Measurements from ENCODE around the gene RFC1.
"Not testable (repeated sequence)": the region's sequence is repeated elsewhere in the genome, so short reads cannot be mapped to it uniquely, and the experiment has no call there.

Gene RFC1

DNA sequence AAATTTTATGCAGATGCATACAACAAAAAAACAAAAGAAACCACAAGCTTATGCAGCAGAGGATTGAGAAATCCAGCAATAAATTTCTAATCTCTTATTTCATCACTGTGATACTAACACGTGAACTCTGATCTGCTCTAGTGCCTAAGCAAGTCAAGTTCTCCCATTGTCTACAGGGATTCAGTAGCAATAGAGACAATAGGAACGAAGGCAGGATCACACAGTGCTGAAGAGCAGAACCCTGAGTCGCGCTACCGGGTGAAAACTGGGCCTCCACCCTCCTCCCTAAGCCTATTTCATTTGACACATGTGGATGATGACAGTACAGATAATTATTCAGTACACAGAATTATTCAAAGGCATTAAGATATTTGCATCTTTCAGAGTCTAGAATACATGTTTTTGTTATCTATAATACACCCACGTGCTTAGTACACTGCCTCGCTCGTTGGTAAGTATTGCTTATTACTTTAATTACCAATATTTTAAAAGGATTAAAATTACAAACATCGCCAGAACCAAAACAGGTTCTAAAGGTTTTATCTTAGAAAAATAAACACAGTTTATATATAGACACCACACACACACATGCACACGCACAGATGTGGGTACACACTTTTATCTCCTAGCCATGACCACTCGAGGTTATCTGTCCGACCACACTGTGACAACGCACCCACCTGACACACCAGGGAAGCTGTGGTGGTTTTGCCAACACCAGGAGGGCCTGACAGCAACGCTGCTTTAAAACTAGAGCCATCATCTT lies 60.1 kb downstream of the RFC1 start:
- no peak for DNase-seq

GRCh38 chr4:39304651-39305050 lies 61.5 kb downstream of the RFC1 start:
- no peak for DNase-seq

DNA sequence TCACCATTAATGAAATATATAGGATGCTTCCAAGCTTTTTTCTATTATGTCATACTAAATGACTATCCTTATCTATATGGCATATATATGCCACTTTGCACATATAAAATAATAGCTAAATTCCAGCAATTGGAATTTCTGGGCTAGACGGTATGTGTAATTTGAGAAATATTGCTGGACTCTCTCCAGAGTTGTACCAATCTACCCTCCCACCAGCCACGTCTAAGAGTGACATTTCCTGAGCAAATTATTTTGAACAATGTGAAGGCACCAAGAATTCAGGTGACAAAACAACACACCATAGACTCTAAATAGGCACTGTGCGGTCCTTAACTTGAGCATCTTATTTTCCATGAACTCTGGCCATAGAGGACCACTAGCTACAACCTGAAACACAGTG lies 62.3 kb downstream of the RFC1 start:
- DNase-seq, result no peak

GRCh38 chr4:39302901-39303300 lies 63.3 kb downstream of the RFC1 start:
- DNase-seq, result no peak

- DNase-seq, result no peak
Measured at GRCh38 chr4:39295784-39296183, 70.4 kb downstream of the RFC1 start.

GRCh38 chr4:39292433-39292832 lies 73.7 kb downstream of the RFC1 start:
- DNase-seq, result not testable (repeated sequence)

- DNase-seq, result no peak
Measured at GRCh38 chr4:39291686-39292085, 74.5 kb downstream of the RFC1 start.

GRCh38 chr4:39287223-39287622 lies 78.9 kb downstream of the RFC1 start:
- no peak for DNase-seq

GRCh38 chr4:39286263-39286662 lies 79.9 kb downstream of the RFC1 start:
- no peak for DNase-seq

GRCh38 chr4:39285853-39286252 lies 80.3 kb downstream of the RFC1 start:
- no peak for DNase-seq

DNA sequence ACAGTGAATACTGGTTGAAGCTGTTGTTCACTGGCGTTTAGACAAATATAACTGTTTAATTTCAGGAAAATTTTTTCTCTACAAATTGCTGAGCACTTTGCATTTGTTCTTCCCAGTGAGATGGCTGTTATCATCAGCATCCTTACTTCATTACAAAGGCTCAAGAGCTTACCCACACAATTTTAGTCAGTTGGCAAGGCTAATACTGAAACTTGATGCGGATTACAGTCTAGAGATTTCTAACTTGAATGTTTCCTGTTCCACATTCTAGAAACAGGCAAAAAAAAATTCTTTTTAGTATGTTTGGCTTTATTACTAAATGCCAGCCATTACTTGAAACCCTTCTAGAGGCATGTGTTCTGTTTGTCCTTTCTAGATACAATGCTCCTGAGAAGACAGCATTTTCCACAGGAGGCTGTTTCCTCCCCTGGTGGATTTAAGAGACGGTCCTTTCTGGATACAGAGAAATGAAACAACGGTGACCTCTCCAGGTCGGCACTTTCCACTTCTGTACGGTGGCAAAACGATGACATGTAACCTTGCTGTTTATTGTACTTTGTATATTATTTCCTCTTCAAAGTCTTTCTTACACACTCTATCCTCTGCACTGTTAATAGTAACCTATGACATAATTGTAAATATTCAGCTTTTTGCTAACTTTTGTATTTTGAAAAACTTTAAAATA lies 80.9 kb downstream of the RFC1 start:
- no peak for DNase-seq

DNA sequence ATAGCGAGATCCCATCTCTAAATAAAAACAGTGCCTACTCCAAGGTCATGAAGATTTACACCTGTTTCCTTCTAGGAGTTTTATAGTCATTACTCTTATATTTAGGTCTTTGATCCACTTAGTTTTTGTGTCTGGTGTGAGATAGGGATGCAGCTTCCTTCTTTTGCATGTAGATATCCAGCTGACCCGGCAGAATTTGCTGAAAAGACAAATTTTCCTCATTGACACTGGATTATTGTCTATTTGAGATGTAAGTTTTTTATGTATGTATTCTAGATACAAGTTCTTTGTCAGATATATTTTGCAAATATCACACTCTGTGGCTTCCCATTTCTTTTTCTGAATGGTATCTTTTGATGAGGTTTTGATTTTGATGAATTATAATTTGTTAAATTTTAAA lies 85.4 kb downstream of the RFC1 start:
- DNase-seq, result no peak

DNA sequence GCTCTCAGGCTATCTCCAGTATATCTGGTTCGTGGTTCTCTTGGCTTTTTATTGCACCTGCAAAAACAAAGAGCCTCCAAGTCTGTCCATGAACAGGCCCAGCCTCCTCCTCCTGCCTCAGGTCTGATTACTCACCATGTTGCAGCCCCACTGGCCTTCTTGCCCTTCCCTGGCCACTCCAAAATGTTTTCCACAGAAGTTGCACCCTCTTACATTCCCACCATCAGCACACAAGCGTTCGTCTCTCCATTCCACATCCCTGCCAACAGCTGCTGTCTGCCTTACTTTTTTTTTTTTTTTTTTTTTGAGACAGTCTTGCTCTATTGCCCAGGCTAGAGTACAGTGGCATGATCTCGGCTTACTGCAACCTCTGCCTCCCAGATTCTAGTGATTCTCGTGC lies 86.7 kb downstream of the RFC1 start:
- DNase-seq, result no peak

GRCh38 chr4:39278476-39278875 lies 87.7 kb downstream of the RFC1 start:
- no peak for DNase-seq

DNA sequence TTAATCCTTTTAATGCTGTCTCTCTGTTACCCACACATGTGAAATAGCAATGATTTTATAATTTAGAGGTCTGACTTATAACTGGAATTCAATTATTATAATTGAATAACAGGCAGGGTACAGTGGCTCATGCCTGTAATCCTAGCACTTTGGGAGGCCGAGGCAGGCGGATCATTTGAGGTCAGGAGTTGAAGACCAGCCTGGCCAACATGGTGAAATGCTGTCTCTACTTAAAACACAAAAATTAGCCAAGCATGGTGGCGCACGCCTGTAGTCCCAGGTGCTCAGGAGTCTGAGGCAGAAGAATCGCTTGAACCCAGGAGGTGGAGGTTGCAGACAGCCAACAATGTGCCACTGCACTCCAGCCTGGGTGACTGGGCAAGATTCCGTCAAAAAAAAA lies 88.5 kb downstream of the RFC1 start:
- not testable (repeated sequence) for DNase-seq

GRCh38 chr4:39274503-39274902 lies 91.7 kb downstream of the RFC1 start:
- DNase-seq, result no peak

DNA sequence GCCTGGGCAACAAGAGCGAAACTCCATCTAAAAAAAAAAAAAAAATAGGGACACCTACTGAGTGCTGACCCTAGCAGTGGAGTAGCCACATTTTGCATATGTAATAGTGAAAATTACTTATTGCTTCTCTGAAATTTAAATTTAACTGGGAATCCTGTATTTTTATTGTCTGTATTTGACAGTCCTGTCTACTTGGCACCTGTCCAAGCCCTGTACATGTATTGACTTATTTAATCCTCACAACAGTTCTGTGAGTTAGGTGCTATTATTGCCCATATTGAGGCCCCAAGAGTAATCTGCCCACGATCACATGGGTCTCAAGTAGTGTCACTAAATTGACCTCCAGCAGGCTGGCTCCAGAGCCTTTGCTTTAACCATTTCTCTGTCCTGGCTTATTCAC lies 102.3 kb downstream of the RFC1 start:
- DNase-seq, result no peak

DNA sequence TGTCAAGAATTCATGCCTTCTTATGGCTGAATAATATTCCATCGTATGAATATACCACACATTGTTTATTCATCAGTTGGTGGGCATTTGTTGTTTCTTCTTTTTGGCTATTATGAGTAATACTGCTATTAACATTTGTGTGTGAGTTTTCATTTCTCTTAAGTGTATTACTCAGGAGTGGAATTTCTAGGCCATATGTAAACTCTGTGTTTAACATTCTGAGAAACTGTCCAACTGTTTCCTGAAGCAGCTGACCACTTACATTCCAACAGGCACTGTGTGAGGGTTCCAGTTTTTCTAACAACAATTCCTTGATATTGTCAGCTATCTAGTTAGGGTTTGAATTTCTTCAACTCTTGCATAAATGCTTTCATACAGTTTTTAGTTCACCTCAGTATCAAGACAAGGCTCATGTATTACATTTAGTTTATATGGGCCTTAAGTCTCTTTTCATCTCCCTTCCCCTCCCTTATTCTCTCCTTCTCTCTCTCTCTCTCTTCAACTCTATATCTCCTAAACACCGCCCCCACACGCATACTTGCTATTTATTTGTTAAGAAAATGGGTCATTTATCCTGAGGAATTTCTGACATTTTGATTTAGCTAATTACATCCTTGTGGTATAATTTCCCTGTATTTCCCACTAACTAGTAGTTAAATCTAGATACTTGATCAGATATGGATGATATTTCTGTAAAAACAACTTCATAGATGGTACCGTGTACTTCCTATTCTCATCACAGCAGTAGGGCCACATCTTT lies 106.4 kb downstream of the RFC1 start:
- no peak for DNase-seq

DNA sequence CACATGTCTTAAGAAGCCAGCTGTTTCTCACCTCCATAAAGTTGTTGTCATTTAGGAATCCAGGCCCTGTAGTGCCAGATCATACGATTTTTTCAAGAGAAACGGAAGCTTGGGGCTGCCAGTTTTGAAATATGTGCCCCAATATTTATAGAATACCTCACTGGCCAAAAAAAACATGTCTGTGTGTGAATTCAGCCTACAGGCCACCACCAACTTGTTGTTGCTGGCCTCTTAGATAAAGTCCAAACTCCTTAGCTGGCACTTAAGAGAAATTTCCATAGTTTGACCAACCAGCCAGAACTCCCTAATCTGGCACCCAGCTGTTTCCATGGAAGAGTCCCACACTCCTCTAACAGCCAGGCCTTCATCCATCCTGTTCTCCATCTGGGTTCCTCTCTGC lies 109.7 kb downstream of the RFC1 start:
- no peak for DNase-seq

DNA sequence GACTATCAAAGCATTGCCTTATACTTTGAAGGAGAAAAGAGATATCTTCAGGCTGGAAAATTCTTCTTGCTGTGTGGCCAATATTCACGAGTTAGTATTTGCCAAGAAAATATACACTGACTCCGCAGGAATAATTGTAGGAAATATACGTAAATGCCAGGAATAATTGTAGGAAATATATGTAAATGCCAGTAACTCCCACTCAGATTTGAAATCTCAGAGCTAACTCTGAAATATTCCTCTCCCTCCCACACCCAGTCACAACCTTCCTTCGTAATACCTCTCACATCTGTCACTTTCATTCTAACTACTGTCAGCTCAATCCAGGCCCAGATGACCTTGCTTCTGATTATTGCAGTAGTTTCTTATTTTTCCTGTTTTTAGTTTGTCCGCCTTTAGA lies 110.3 kb downstream of the RFC1 start:
- DNase-seq, result no peak

DNA sequence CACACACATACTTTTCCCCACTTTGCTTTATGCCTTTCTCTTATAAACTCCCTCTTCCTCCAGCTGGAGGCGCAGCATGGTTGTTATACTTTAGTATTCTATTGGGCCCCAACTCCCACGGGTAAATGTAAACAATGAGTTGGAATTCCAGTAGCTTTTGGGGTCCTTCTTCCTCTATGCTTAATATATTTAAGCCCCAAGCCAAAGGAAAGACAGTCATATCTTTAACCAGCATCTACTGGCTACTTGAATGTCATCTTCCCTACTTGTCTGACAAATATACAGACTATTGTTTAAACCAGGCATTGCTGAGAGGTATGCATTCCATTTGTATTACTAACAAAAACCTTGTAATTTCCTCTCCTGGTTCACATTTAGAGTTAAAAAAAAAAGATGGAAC lies 110.9 kb downstream of the RFC1 start:
- DNase-seq, result no peak

DNA sequence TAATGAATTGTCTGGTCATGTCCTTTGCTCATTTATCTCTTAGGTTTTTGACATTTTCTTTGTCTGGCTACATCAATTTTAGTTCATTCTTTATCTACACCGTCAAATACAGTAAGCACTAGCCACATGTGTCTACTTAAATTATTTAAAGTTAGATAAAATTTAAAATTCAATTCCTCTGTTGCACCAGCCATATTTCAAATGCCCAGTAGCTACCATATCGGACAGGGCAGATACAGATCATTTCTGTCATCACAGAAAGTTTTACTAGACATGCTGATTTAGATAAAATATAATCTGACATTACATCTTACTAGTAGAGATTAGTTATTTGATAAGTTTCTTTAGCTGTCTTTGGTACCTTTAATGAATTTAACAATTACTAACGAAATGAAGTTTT lies 122.7 kb downstream of the RFC1 start:
- no peak for DNase-seq
